ENCODE measurements around the gene NBPF20. TPM values are rescaled to one million over a fixed set of nuclear protein-coding genes. Genes with fewer than 3 reads are reported as not detected.
"Not testable (repeated sequence)": the region's sequence is repeated elsewhere in the genome, so short reads cannot be mapped to it uniquely, and the experiment has no call there.

NBPF20 gene
- total and polyA plus RNA-seq, 2 of the 8 experiments (the other 6 are each of a cell fraction or from before 2014, with no cell fraction given), result 0.37 to 0.42 TPM

DNA sequence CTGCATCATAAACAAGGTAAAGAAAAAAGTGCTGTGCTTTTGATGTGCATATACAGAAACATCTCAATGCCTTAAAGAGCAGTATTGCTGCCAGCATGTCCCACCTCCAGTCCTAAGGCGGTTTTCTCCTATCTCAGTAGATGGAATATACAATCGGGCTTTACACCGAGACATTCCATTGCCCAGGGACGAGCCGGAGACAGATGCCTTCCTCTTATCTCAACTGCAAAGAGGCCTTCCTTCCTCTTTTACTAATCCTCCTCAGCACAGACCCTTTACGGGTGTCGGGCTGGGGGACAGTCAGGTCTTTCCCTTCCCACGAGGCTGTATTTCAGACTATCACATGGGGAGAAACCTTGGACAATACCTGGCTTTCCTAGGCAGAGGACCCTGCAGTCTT is 10.3 kb downstream of the NBPF20 start:
- H3K4ac ChIP-seq (replicated peaks; ENCODE audit: insufficient read length, low read depth, low read length); H2BK15ac ChIP-seq (ENCODE audit: low read length); H4K20me1 ChIP-seq (replicated peaks in 1 of 2; ENCODE audit: control insufficient read depth in 1 of 2, insufficient read depth in 2 of 2, low read length in 2 of 2); H3K9me3 ChIP-seq (ENCODE audit: insufficient read depth in 2 of 2, low read depth in 1 of 2, low read length in 1 of 2); H2BK20ac ChIP-seq (ENCODE audit: low read length); H3K36me3 ChIP-seq (ENCODE audit: control insufficient read depth in 2 of 4, insufficient read depth in 4 of 4, low read length in 3 of 4); H3K23ac ChIP-seq (ENCODE audit: insufficient read length); H2AFZ ChIP-seq (ENCODE audit: low read length); CTCF ChIA-PET (ENCODE audit: partially characterized antibody); H2BK5ac ChIP-seq (ENCODE audit: low read depth, low read length); FAIRE-seq; POLR2A ChIA-PET (ENCODE audit: partially characterized antibody); H3K4me2 ChIP-seq (ENCODE audit: insufficient read depth in 1 of 2, low read depth in 2 of 2, low read length in 2 of 2); H3K14ac ChIP-seq (ENCODE audit: insufficient read length); H3K56ac ChIP-seq (replicated peaks; ENCODE audit: insufficient read length, low read depth, low read length); H3K4me3 ChIP-seq (ENCODE audit: extremely low read depth in 1 of 4, insufficient read depth in 2 of 4, low read depth in 3 of 4, low read length in 4 of 4); H2AK5ac ChIP-seq (ENCODE audit: low read depth, low read length); H3K23me2 ChIP-seq (ENCODE audit: low read depth, low read length); DNase-seq (ENCODE audit: low read depth in 1 of 2, low spot score in 2 of 2); H4K8ac ChIP-seq (ENCODE audit: extremely low read depth, insufficient read depth, low read length); H4K91ac ChIP-seq (replicated peaks; ENCODE audit: insufficient read length, low read length); H3K27me3 ChIP-seq (replicated peaks in 1 of 4; ENCODE audit: control insufficient read depth in 3 of 4, extremely low read depth in 1 of 4, insufficient read depth in 3 of 4, low read length in 3 of 4); H3K79me1 ChIP-seq (ENCODE audit: low read depth, low read length); H3K18ac ChIP-seq (ENCODE audit: extremely low read depth, low read length); H2BK120ac ChIP-seq (replicated peaks; ENCODE audit: low read depth, low read length); H3K27ac ChIP-seq (ENCODE audit: low read depth, low read length); H2BK12ac ChIP-seq (ENCODE audit: low read depth, low read length); H3K9ac ChIP-seq (replicated peaks in 1 of 4; ENCODE audit: extremely low read depth in 1 of 4, low read depth in 3 of 4, low read length in 3 of 4); H3K79me2 ChIP-seq (ENCODE audit: control insufficient read depth in 1 of 2, insufficient read depth in 2 of 2, low read length in 2 of 2); H4K5ac ChIP-seq (ENCODE audit: insufficient read length, low read depth, low read length); H3K4me1 ChIP-seq (replicated peaks in 1 of 4; ENCODE audit: control insufficient read depth in 3 of 4, insufficient read depth in 4 of 4, low read length in 3 of 4): not testable (repeated sequence)
- WGBS, 2 experiments (ENCODE audit: extremely low coverage in 1 of 2, insufficient coverage in 1 of 2, insufficient read length in 1 of 2, insufficient replicate concordance in 2 of 2, low coverage in 1 of 2, low lambda C conversion rate in 2 of 2, missing lambda C conversion rate in 1 of 2), result 11% methylated on average over 3 of the region's 8 CpGs; no CpG with 5 or more reads in 1 of the 2 experiments

DNA sequence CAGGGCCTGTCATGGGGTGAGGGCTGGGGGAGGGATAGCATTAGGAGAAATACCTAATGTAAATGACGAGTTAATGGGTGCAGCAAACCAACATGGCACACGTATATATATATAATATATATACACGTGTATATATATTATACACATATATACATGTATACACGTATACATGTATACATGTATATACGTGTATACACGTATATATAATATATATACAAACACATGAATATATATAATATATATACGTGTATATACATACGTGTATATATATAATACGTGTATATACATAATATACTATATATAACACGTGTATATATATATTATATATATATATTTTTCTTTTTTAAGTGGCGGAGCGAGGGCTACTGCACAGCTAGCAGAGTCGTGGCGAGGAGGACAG is 18.1 kb downstream of the NBPF20 start:
- FAIRE-seq; H3K79me1 ChIP-seq (ENCODE audit: low read depth, low read length); H3K14ac ChIP-seq (ENCODE audit: insufficient read length); H2BK5ac ChIP-seq (ENCODE audit: low read depth, low read length); H3K27me3 ChIP-seq (replicated peaks in 1 of 4; ENCODE audit: control insufficient read depth in 3 of 4, extremely low read depth in 1 of 4, insufficient read depth in 3 of 4, low read length in 3 of 4); H3K23me2 ChIP-seq (ENCODE audit: low read depth, low read length); H3K4ac ChIP-seq (replicated peaks; ENCODE audit: insufficient read length, low read depth, low read length); H4K20me1 ChIP-seq (replicated peaks in 1 of 2; ENCODE audit: control insufficient read depth in 1 of 2, insufficient read depth in 2 of 2, low read length in 2 of 2); CTCF ChIA-PET (ENCODE audit: partially characterized antibody); H3K18ac ChIP-seq (ENCODE audit: extremely low read depth, low read length); H2AFZ ChIP-seq (ENCODE audit: low read length); H2BK15ac ChIP-seq (ENCODE audit: low read length); H4K8ac ChIP-seq (ENCODE audit: extremely low read depth, insufficient read depth, low read length); H3K79me2 ChIP-seq (ENCODE audit: control insufficient read depth in 1 of 2, insufficient read depth in 2 of 2, low read length in 2 of 2); POLR2A ChIA-PET (ENCODE audit: partially characterized antibody); H3K4me3 ChIP-seq (ENCODE audit: extremely low read depth in 1 of 4, insufficient read depth in 2 of 4, low read depth in 3 of 4, low read length in 4 of 4); H3K4me2 ChIP-seq (ENCODE audit: insufficient read depth in 1 of 2, low read depth in 2 of 2, low read length in 2 of 2); H2AK5ac ChIP-seq (ENCODE audit: low read depth, low read length); H2BK20ac ChIP-seq (ENCODE audit: low read length); H3K36me3 ChIP-seq (ENCODE audit: control insufficient read depth in 2 of 4, insufficient read depth in 4 of 4, low read length in 3 of 4); H4K5ac ChIP-seq (ENCODE audit: insufficient read length, low read depth, low read length); DNase-seq (ENCODE audit: low read depth in 1 of 2, low spot score in 2 of 2); H3K4me1 ChIP-seq (replicated peaks in 1 of 4; ENCODE audit: control insufficient read depth in 3 of 4, insufficient read depth in 4 of 4, low read length in 3 of 4); H2BK120ac ChIP-seq (replicated peaks; ENCODE audit: low read depth, low read length); H3K23ac ChIP-seq (ENCODE audit: insufficient read length); H3K27ac ChIP-seq (ENCODE audit: low read depth, low read length); H3K9ac ChIP-seq (replicated peaks in 1 of 4; ENCODE audit: extremely low read depth in 1 of 4, low read depth in 3 of 4, low read length in 3 of 4); H2BK12ac ChIP-seq (ENCODE audit: low read depth, low read length); H4K91ac ChIP-seq (replicated peaks; ENCODE audit: insufficient read length, low read length); H3K56ac ChIP-seq (replicated peaks; ENCODE audit: insufficient read length, low read depth, low read length); H3K9me3 ChIP-seq (ENCODE audit: insufficient read depth in 2 of 2, low read depth in 1 of 2, low read length in 1 of 2): not testable (repeated sequence)
- 89% methylated on average over 14 of the region's 14 CpGs; no CpG with 5 or more reads in 1 of the 2 experiments for WGBS, 2 experiments (ENCODE audit: extremely low coverage in 1 of 2, insufficient coverage in 1 of 2, insufficient read length in 1 of 2, insufficient replicate concordance in 2 of 2, low coverage in 1 of 2, low lambda C conversion rate in 2 of 2, missing lambda C conversion rate in 1 of 2)
